K562 (cell line): ENCODE measurements around the gene OTOP3. TPM values are rescaled to one million over a fixed set of nuclear protein-coding genes. Genes with fewer than 3 reads are reported as not detected.
A peak's percentile ranks its signal among the peaks of the same experiment; 100 is the strongest.

Source experiments
- ATAC-seq: fragments of 200-7000 bp; cut with Tn5 transposase; 3 replicates; pipeline ENCODE4 v1.9.1; 2020; ENCODE audit warnings: moderate library complexity
- BruUV-seq: library from RNA; stranded (reverse); fragments of 400-500 nt; replicated peaks from 2 replicates; lab custom pipeline; 2021; lab: Mats Ljungman, UMichigan
- CTCF ChIA-PET: fragments of 300-600 bp; formaldehyde crosslinking; extraction: SDS; loops from one replicate; lab custom pipeline; 2021; ENCODE audit warnings: low intra/inter-chr PET ratio; lab: Yijun Ruan, JAX
- POLR2A ChIA-PET: fragments of 300-600, 350-650 bp; sonication (Branson Sonifier 250); formaldehyde crosslinking; extraction: SDS; loops from one replicate; lab custom pipeline; 2021; ENCODE audit warnings: antibody characterized with exemption, inconsistent platforms; lab: Yijun Ruan, JAX
- DNase-seq, 4 experiments: peaks; one replicate each; pipeline versions ENCODE4 v3.0.0 to v3.0.0-alpha.2; 2011 to 2018; ENCODE audit warnings: low spot score in 3 of 4, mixed read lengths in 3 of 4; ENCODE audit errors: extremely low read depth in 1 of 4
- FAIRE-seq: peaks from 2 replicates; lab custom pipeline; 2011; peaks lifted over from hg19 to GRCh38; lab: Jason Lieb, UNC
- H2AFZ ChIP-seq: 2 replicates; pipeline ENCODE4 v1.6.0; 2011; ENCODE audit warnings: low read depth, low read length, control low read depth, inconsistent platforms
- H3K27ac ChIP-seq: fragments of 200-600 bp; 3 replicates; pipeline ENCODE4 v1.8.0; 2011; ENCODE audit warnings: low read depth, mild to moderate bottlenecking, control low read depth, inconsistent platforms, low read length, moderate library complexity, mixed read lengths; ENCODE audit errors: extremely low read depth
- H3K27me3 ChIP-seq, 2 experiments: fragments of 300-600 bp in 1 of 2; 2 replicates in 1 of 2; 3 replicates in 1 of 2; pipeline versions ENCODE4 v1.6.0 to v1.8.0; 2011; ENCODE audit warnings: inconsistent platforms in 2 of 2, low read length in 2 of 2, mild to moderate bottlenecking in 1 of 2, mixed read lengths in 1 of 2, moderate library complexity in 1 of 2; ENCODE audit not compliant: control insufficient read depth in 2 of 2, insufficient read depth in 2 of 2
- H3K36me3 ChIP-seq: fragments of 300-600 bp; 3 replicates; pipeline ENCODE4 v1.8.0; 2011; ENCODE audit warnings: mild to moderate bottlenecking, low read length, inconsistent platforms; ENCODE audit not compliant: control insufficient read depth, insufficient read depth
- H3K4me1 ChIP-seq, 2 experiments: fragments of 200-600 bp in 1 of 2; replicated peaks in 1 of 2; 2 replicates in 1 of 2; 3 replicates in 1 of 2; pipeline versions ENCODE4 v1.5.1 to v1.8.0; 2011; ENCODE audit warnings: inconsistent platforms in 2 of 2, low read length in 2 of 2, mild to moderate bottlenecking in 1 of 2, mixed read lengths in 1 of 2, moderate library complexity in 1 of 2; ENCODE audit not compliant: control insufficient read depth in 2 of 2, insufficient read depth in 2 of 2
- H3K4me2 ChIP-seq: 2 replicates; pipeline ENCODE4 v1.6.1; 2011; ENCODE audit warnings: low read length, control low read depth, inconsistent platforms, mixed read lengths; ENCODE audit not compliant: insufficient read depth
- H3K4me3 ChIP-seq: fragments of 200-600 bp; sonication (generic), shearing (Covaris generic); 2 replicates; pipeline ENCODE4 v1.5.1; 2016; ENCODE audit warnings: control low read depth, inconsistent platforms
- H3K79me2 ChIP-seq: fragments of 200-600 bp; 3 replicates; pipeline ENCODE4 v1.8.0; 2011; ENCODE audit warnings: low read length, inconsistent platforms; ENCODE audit not compliant: control insufficient read depth, insufficient read depth
- H3K9ac ChIP-seq, 2 experiments: 2 replicates each; pipeline versions ENCODE4 v1.6.0 to v1.6.1; 2011; ENCODE audit warnings: low read depth in 2 of 2, low read length in 2 of 2, control low read depth in 1 of 2, inconsistent platforms in 1 of 2, mild to moderate bottlenecking in 1 of 2, mixed read lengths in 1 of 2; ENCODE audit not compliant: insufficient read depth in 1 of 2
- H3K9me1 ChIP-seq: one replicate; pipeline ENCODE4 v1.6.0; 2011; ENCODE audit warnings: inconsistent platforms, mild to moderate bottlenecking, low read length, moderate library complexity; ENCODE audit not compliant: control insufficient read depth, insufficient read depth
- H3K9me3 ChIP-seq: replicated peaks from 2 replicates; pipeline ENCODE4 v1.5.1; 2011; ENCODE audit warnings: low read depth, low read length, inconsistent platforms; ENCODE audit not compliant: control insufficient read depth, insufficient read depth
- H4K20me1 ChIP-seq: replicated peaks from 2 replicates; pipeline ENCODE4 v1.6.1; 2011; ENCODE audit warnings: low read length, inconsistent platforms, mixed read lengths; ENCODE audit not compliant: control insufficient read depth, insufficient read depth
- HCFC1 ChIP-seq: IDR thresholded peaks from 2 replicates; pipeline ENCODE4 v1.6.1; 2012; ENCODE audit warnings: low read depth, low read length, improper control_type of control experiment
- whole genome bisulfite sequencing: fragments of 100-300 bp; shearing (Covaris generic); methylation state at CpG from one replicate; pipeline ENCODE4 v1.1.6; 2016; ENCODE audit warnings: low coverage, mixed read lengths; ENCODE audit not compliant: insufficient coverage; ENCODE audit errors: missing lambda C conversion rate; 5-methylcytosine and 5-hydroxymethylcytosine counted together
- in situ Hi-C: fragments of 300-500 bp; cut with MboI; formaldehyde crosslinking; loops from 4 replicates; pipeline ENCODE4 v1.15.0; 2018; ENCODE audit warnings: inconsistent platforms, mixed read lengths
- intact Hi-C: fragments of 100-400 bp; cut with micrococcal nuclease; formaldehyde crosslinking; loops from 2 replicates; pipeline ENCODE4 v1.14.2; 2022
- polyA plus RNA-seq, 8 experiments: library from polyadenylated mRNA; depleted of rRNA in 4 of 8; stranded (reverse) in 5 of 8; unstranded in 3 of 8; fragments of >200 nt; fragmentation: Nextera tagmentation in 2 of 8; fragmentation: Illumina TruSeq in 1 of 8; extraction: Ambion mirVana in 2 of 8; extraction: Trizol in 1 of 8; gene quantifications; 2 replicates each; pipeline versions ENCODE4 v1.2.1 to v1.2.3, GENCODE V29; 2011 to 2014; ENCODE audit warnings: inconsistent platforms in 1 of 8, missing spikeins in 1 of 8
- total RNA-seq, 7 experiments: library from RNA; depleted of rRNA in 6 of 7; stranded (reverse); fragments of >200 nt in 6 of 7; fragmentation: Illumina TruSeq in 2 of 7; extraction: Trizol in 2 of 7; gene quantifications; 2 replicates each; pipeline versions ENCODE4 v1.2.1 to v1.2.3, GENCODE V29; 2011 to 2021; ENCODE audit warnings: low replicate concordance in 1 of 7
- TF ChIP-seq, protein P1 (sequence below): sonication (generic); formaldehyde crosslinking; IDR thresholded peaks from 2 replicates; pipeline ENCODE4 v1.8.1; 2023; ENCODE audit warnings: mild to moderate bottlenecking, missing genetic modification reagents

The OTOP3 gene
- total and polyA plus RNA-seq, 9 of the 15 experiments (the other 6 are each of a cell fraction or from before 2014, with no cell fraction given), result not detected

DNA sequence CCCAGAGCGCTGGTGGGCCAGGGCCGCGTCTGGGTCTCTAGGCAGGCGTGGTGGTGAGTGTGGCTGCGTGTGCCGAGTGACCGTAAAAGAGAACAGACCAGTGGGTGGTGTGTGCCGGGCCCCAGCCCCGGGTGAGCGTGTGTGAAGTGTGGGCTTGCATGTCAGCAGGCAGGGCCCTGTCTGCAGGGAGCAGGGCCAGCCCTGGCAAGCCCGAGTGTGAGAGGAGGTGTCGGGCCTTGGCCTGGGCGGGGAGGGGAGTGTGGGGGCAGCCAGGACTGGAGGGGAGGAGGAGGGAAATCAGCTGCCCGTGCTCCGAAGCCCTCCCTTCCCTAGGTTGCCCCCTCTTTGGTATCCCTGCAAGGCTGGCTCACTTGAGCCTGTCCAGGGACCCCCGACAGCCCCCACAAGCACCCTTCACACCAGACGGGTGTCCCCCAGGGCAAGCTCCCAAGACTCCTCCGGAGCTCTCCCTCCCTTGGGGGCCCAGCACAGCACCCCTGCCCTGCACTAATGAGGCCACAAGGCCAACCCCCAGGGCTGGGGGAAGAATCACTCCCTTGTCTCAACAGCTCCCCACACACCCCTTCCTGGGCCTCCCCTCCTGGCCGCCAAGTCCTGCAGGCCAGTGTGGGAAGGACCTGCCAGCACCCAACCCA, 14.5 kb upstream of the OTOP3 start:
- peaks cover 9 to 25% of the 10 kb centered on the region in 2 experiments; a peak in 4 of 5 replicates for H3K27me3 ChIP-seq

More for the DNA sequence above, 14.5 kb upstream of the OTOP3 start:
- no TSS peak for BruUV-seq
- H3K79me2 ChIP-seq, result no peaks in the 10 kb centered on the region
- no peak overlapping the region for H2AFZ ChIP-seq
- in situ Hi-C loops (loop anchor here (5.0 kb wide), 1 partner anchor 36 kb away; no protein-coding TSS in a partner anchor), intact Hi-C loops (loop anchor here (10.0 kb wide), 1 partner anchor 84 kb away; no protein-coding TSS in a partner anchor)
- H3K9me1 ChIP-seq, result no peaks in the 10 kb centered on the region
- no peak for FAIRE-seq
- H3K4me3 ChIP-seq, result no peak overlapping the region
- H3K36me3 ChIP-seq, result no peaks in the 10 kb centered on the region
- no peak for DNase-seq
- TF ChIP-seq, protein P1, sequence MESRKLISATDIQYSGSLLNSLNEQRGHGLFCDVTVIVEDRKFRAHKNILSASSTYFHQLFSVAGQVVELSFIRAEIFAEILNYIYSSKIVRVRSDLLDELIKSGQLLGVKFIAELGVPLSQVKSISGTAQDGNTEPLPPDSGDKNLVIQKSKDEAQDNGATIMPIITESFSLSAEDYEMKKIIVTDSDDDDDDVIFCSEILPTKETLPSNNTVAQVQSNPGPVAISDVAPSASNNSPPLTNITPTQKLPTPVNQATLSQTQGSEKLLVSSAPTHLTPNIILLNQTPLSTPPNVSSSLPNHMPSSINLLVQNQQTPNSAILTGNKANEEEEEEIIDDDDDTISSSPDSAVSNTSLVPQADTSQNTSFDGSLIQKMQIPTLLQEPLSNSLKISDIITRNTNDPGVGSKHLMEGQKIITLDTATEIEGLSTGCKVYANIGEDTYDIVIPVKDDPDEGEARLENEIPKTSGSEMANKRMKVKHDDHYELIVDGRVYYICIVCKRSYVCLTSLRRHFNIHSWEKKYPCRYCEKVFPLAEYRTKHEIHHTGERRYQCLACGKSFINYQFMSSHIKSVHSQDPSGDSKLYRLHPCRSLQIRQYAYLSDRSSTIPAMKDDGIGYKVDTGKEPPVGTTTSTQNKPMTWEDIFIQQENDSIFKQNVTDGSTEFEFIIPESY (CRISPR knock-in tag), result 0 out of 2 replicates have a peak, but pooled peaks have one; percentile 34
- no peak for TF ChIP-seq HCFC1
- TF ChIP-seq, all 486 proteins: peak for 1
- H3K9ac ChIP-seq, result peak overlapping the region in 1 of 2 experiments; percentile 59; a peak in 2 of 4 replicates
- no peak overlapping the region for H3K4me2 ChIP-seq
- ChIA-PET POLR2A (interaction anchor here (0.5 to 1.5 kb wide), 4 partner anchors 30 to 71 kb away, joined by 3 to 5 read pairs (median 4); partner anchors contain the start of gene FDXR), CTCF (interaction anchor here (5.8 kb wide), 1 partner anchor 38 kb away, joined by 86 read pairs; no protein-coding TSS in a partner anchor)
- ATAC-seq, result no peak
- WGBS, result 55% methylated on average over 12 of the region's 19 CpGs
- no peak overlapping the region for H3K27ac ChIP-seq
- no peaks in the 10 kb centered on the region for H4K20me1 ChIP-seq
- no peaks in the 10 kb centered on the region for H3K9me3 ChIP-seq
- peaks cover 18 to 66% of the 10 kb centered on the region in 2 experiments for H3K4me1 ChIP-seq
